Measurements from ENCODE around the gene RAB40C.

DNA sequence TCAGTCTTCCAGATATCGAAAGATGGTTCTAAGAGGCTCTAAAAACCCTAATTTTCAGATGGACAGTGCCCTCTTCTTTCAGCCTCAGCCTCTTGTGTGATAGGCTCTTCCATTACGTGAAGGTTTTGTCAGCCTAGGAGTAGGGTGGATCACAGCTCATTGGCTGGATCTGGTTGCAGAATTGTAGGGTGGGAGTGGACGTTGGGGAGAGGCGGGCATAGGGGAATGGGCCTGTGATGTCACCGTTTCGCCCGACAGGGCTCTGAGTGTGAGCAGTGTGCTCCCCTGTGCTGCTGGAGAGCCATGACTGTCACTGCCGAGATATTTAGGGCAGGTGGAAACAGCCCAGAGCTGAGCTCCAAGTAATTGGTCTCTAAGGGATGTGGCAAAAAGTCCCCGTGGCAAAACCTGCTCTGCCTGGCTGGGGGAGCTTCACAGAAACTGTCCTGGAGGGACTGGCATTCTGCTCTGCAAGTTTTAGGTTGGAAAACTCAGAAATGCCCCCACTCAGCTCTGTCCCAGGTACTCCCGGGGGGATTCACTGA is 34.7 kb downstream of the RAB40C start:
- TF ChIP-seq, protein P1, sequence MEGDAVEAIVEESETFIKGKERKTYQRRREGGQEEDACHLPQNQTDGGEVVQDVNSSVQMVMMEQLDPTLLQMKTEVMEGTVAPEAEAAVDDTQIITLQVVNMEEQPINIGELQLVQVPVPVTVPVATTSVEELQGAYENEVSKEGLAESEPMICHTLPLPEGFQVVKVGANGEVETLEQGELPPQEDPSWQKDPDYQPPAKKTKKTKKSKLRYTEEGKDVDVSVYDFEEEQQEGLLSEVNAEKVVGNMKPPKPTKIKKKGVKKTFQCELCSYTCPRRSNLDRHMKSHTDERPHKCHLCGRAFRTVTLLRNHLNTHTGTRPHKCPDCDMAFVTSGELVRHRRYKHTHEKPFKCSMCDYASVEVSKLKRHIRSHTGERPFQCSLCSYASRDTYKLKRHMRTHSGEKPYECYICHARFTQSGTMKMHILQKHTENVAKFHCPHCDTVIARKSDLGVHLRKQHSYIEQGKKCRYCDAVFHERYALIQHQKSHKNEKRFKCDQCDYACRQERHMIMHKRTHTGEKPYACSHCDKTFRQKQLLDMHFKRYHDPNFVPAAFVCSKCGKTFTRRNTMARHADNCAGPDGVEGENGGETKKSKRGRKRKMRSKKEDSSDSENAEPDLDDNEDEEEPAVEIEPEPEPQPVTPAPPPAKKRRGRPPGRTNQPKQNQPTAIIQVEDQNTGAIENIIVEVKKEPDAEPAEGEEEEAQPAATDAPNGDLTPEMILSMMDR (IDR thresholded peaks at IDR 0.05), result no peak
- TF ChIP-seq POLR2A (IDR thresholded peaks at IDR 0.05), result no peak
